Activated T-cell treated with anti-CD3 and anti-CD28 coated beads for 4 hours (primary cell): ENCODE results near the gene DNAJC11.
"Not testable (repeated sequence)": the region's sequence is repeated elsewhere in the genome, so short reads cannot be mapped to it uniquely, and the experiment has no call there.

Source experiments
- DNase-seq: peaks from one replicate; pipeline ENCODE4 v3.0.0-alpha.2; 2020

The DNAJC11 gene

GRCh38 chr1:6695868-6696267 is 5.7 kb downstream of the DNAJC11 start:
- DNase-seq, result no peak

- DNase-seq, result no peak
Measured at GRCh38 chr1:6694121-6694713, 7.4 kb downstream of the DNAJC11 start.

GRCh38 chr1:6692956-6693355 is 8.7 kb downstream of the DNAJC11 start:
- no peak for DNase-seq

GRCh38 chr1:6691507-6691906 is 10.1 kb downstream of the DNAJC11 start:
- no peak for DNase-seq

GRCh38 chr1:6690186-6690585 is 11.4 kb downstream of the DNAJC11 start:
- no peak for DNase-seq

- no peak for DNase-seq
Measured at GRCh38 chr1:6688757-6689156, 12.9 kb downstream of the DNAJC11 start.

- no peak for DNase-seq
Measured at GRCh38 chr1:6688001-6688400, 13.6 kb downstream of the DNAJC11 start.

GRCh38 chr1:6686294-6686693 is 15.3 kb downstream of the DNAJC11 start:
- no peak for DNase-seq

GRCh38 chr1:6685381-6685780 is 16.2 kb downstream of the DNAJC11 start:
- DNase-seq, result no peak

- DNase-seq, result no peak
Measured at GRCh38 chr1:6683434-6683833, 18.2 kb downstream of the DNAJC11 start.

GRCh38 chr1:6675941-6676340 is 25.7 kb downstream of the DNAJC11 start:
- DNase-seq, result no peak

GRCh38 chr1:6674771-6675170 is 26.8 kb downstream of the DNAJC11 start:
- DNase-seq, result no peak

- DNase-seq, result no peak
Measured at GRCh38 chr1:6673816-6674398, 27.7 kb downstream of the DNAJC11 start.

GRCh38 chr1:6672558-6672957 is 29.1 kb downstream of the DNAJC11 start:
- DNase-seq, result no peak

GRCh38 chr1:6668503-6668902 is 33.1 kb downstream of the DNAJC11 start:
- DNase-seq, result no peak

GRCh38 chr1:6667139-6667538 is 34.5 kb downstream of the DNAJC11 start:
- DNase-seq, result no peak

- no peak for DNase-seq
Measured at GRCh38 chr1:6666696-6667095, 34.9 kb downstream of the DNAJC11 start.

GRCh38 chr1:6662468-6662867 is 39.1 kb downstream of the DNAJC11 start:
- DNase-seq, result not testable (repeated sequence)

- no peak for DNase-seq
Measured at GRCh38 chr1:6660415-6661049, 41.1 kb downstream of the DNAJC11 start.

GRCh38 chr1:6658359-6659060 is 43.1 kb downstream of the DNAJC11 start:
- no peak for DNase-seq

- no peak for DNase-seq
Measured at GRCh38 chr1:6657138-6657537, 44.5 kb downstream of the DNAJC11 start.

GRCh38 chr1:6653436-6654290 is 48.0 kb downstream of the DNAJC11 start:
- no peak for DNase-seq

- DNase-seq, result no peak
Measured at GRCh38 chr1:6652986-6653385, 48.6 kb downstream of the DNAJC11 start.
